Neural cell (in vitro differentiated cells): ENCODE measurements around the gene FGFBP2. TPM values are rescaled to one million over a fixed set of nuclear protein-coding genes. Genes with fewer than 3 reads are reported as not detected.

Source experiments
- H2AFZ ChIP-seq: fragments of 200-600, 300-800 bp; sonication (generic), shearing (Covaris generic); 2 replicates; pipeline ENCODE4 v1.6.0; 2014; ENCODE audit warnings: low read depth, mild to moderate bottlenecking, antibody characterized with exemption, low read length, moderate library complexity
- H3F3A ChIP-seq: fragments of 200-600 bp; shearing (Covaris generic); 2 replicates; pipeline ENCODE4 v1.6.1; 2016; ENCODE audit warnings: mild to moderate bottlenecking, moderate library complexity, mixed read lengths, antibody characterized with exemption, low read length; ENCODE audit not compliant: insufficient read depth, poor library complexity, severe bottlenecking
- H3K27ac ChIP-seq: fragments of 200-600, 300-800 bp; sonication (generic), shearing (Covaris generic); 2 replicates; pipeline ENCODE4 v1.5.1; 2014; ENCODE audit warnings: mild to moderate bottlenecking, low read length, moderate library complexity
- H3K27me3 ChIP-seq: fragments of 300-800, 200-600 bp; sonication (generic), shearing (Covaris generic); 2 replicates; pipeline ENCODE4 v1.6.0; 2014; ENCODE audit warnings: mild to moderate bottlenecking, low read depth, low read length, moderate library complexity; ENCODE audit not compliant: insufficient read depth
- H3K36me3 ChIP-seq: fragments of 300-800, 200-600 bp; sonication (generic), shearing (Covaris generic); 2 replicates; pipeline ENCODE4 v1.5.1; 2014; ENCODE audit warnings: mild to moderate bottlenecking, antibody characterized with exemption, low read length, moderate library complexity; ENCODE audit not compliant: insufficient read depth
- H3K4me2 ChIP-seq: fragments of 300-800, 200-600 bp; sonication (generic), shearing (Covaris generic); 2 replicates; pipeline ENCODE4 v1.6.0; 2014; ENCODE audit warnings: mild to moderate bottlenecking, low read length
- H3K4me3 ChIP-seq: fragments of 300-800, 200-600 bp; sonication (generic), shearing (Covaris generic); 2 replicates; pipeline ENCODE4 v1.5.1; 2014; ENCODE audit warnings: mild to moderate bottlenecking, low read length, moderate library complexity
- H3K79me2 ChIP-seq: fragments of 200-600 bp; shearing (Covaris generic); replicated peaks from 2 replicates; pipeline ENCODE4 v1.6.0; 2014; ENCODE audit warnings: mild to moderate bottlenecking, low read length, moderate library complexity; ENCODE audit not compliant: insufficient read depth
- H3K9ac ChIP-seq: fragments of 300-800, 200-600 bp; sonication (generic), shearing (Covaris generic); 2 replicates; pipeline ENCODE4 v1.6.1; 2016; ENCODE audit warnings: mild to moderate bottlenecking, low read length, mixed read lengths
- H3K9me2 ChIP-seq: fragments of 200-600 bp; shearing (Covaris generic); 2 replicates; pipeline ENCODE4 v1.6.1; 2016; ENCODE audit warnings: mild to moderate bottlenecking, low read length, mixed read lengths; ENCODE audit not compliant: insufficient read depth
- H3K9me3 ChIP-seq: fragments of 200-600, 300-800 bp; sonication (generic), shearing (Covaris generic); 2 replicates; pipeline ENCODE4 v1.6.1; 2016; ENCODE audit warnings: mild to moderate bottlenecking, mixed run types, low read length, moderate library complexity, mixed read lengths
- H4K20me1 ChIP-seq: fragments of 200-600 bp; shearing (Covaris generic); 2 replicates; pipeline ENCODE4 v1.6.1; 2016; ENCODE audit warnings: mild to moderate bottlenecking, mixed run types; ENCODE audit not compliant: insufficient read depth
- CTCF ChIP-seq: fragments of 450-650 bp; IDR thresholded peaks from 2 replicates; pipeline ENCODE4 v1.5.1; 2014; ENCODE audit warnings: antibody characterized with exemption, mild to moderate bottlenecking, moderate library complexity; ENCODE audit not compliant: poor library complexity, severe bottlenecking
- EP300 ChIP-seq: fragments of 450-650 bp; conservative IDR thresholded peaks from 2 replicates; pipeline ENCODE4 v1.6.1; 2014; ENCODE audit warnings: antibody characterized with exemption, mild to moderate bottlenecking, moderate library complexity; ENCODE audit not compliant: poor library complexity, severe bottlenecking
- EZH2 ChIP-seq: fragments of 200-600, 300-800 bp; shearing (Covaris generic), sonication (generic); IDR thresholded peaks from 2 replicates; pipeline ENCODE4 v1.6.1; 2014; ENCODE audit warnings: antibody characterized with exemption, low read length, borderline replicate concordance, mild to moderate bottlenecking; ENCODE audit not compliant: insufficient read depth, poor library complexity, severe bottlenecking
- MXI1 ChIP-seq: fragments of 450-650 bp; conservative IDR thresholded peaks from 2 replicates; pipeline ENCODE4 v1.6.1; 2014; ENCODE audit warnings: antibody characterized with exemption, mild to moderate bottlenecking; ENCODE audit not compliant: poor library complexity, severe bottlenecking
- POLR2AphosphoS5 ChIP-seq: IDR thresholded peaks from 2 replicates; pipeline ENCODE4 v1.6.1; 2012
- RAD21 ChIP-seq: fragments of 450-650 bp; conservative IDR thresholded peaks from 2 replicates; pipeline ENCODE4 v1.6.1; 2014; ENCODE audit warnings: antibody characterized with exemption, mild to moderate bottlenecking, moderate library complexity
- REST ChIP-seq: IDR thresholded peaks from 2 replicates; pipeline ENCODE4 v1.6.1; 2012; ENCODE audit warnings: borderline replicate concordance
- SMC3 ChIP-seq: fragments of 450-650 bp; conservative IDR thresholded peaks from 2 replicates; pipeline ENCODE4 v1.6.1; 2014; ENCODE audit warnings: antibody characterized with exemption, mild to moderate bottlenecking, moderate library complexity; ENCODE audit not compliant: poor library complexity
- TAF1 ChIP-seq: IDR thresholded peaks from 2 replicates; pipeline ENCODE4 v1.6.1; 2012; ENCODE audit warnings: low read depth
- polyA plus RNA-seq: library from polyadenylated mRNA; depleted of rRNA; stranded (reverse); fragments of >200 nt; gene quantifications from 2 replicates; pipeline ENCODE4 v1.2.3, GENCODE V29; 2014

The FGFBP2 gene
- polyA plus RNA-seq, 1 donor from 2014 or later, result not detected

GRCh38 chr4:16009153-16009552 lies 46.2 kb upstream of the FGFBP2 start:
- H3K4me2 ChIP-seq, result no peak overlapping the region
- H3K36me3 ChIP-seq, result no peaks in the 10 kb centered on the region
- no peaks in the 10 kb centered on the region for H3K79me2 ChIP-seq
- no peaks in the 10 kb centered on the region for H3K9me3 ChIP-seq
- no peaks in the 10 kb centered on the region for H3K27me3 ChIP-seq
- no peak overlapping the region for H3K4me3 ChIP-seq
- TF ChIP-seq EP300 (no peak), SMC3 (no peak), REST (no peak), TAF1 (no peak), MXI1 (no peak), POLR2AphosphoS5 (no peak), CTCF (no peak), EZH2 (no peak), RAD21 (no peak)
- H2AFZ ChIP-seq, result no peak overlapping the region
- H3K9me2 ChIP-seq, result no peaks in the 10 kb centered on the region
- no peaks in the 10 kb centered on the region for H4K20me1 ChIP-seq
- H3K9ac ChIP-seq, result no peak overlapping the region
- H3K27ac ChIP-seq, result no peak overlapping the region
- H3F3A ChIP-seq, result no peaks in the 10 kb centered on the region

DNA sequence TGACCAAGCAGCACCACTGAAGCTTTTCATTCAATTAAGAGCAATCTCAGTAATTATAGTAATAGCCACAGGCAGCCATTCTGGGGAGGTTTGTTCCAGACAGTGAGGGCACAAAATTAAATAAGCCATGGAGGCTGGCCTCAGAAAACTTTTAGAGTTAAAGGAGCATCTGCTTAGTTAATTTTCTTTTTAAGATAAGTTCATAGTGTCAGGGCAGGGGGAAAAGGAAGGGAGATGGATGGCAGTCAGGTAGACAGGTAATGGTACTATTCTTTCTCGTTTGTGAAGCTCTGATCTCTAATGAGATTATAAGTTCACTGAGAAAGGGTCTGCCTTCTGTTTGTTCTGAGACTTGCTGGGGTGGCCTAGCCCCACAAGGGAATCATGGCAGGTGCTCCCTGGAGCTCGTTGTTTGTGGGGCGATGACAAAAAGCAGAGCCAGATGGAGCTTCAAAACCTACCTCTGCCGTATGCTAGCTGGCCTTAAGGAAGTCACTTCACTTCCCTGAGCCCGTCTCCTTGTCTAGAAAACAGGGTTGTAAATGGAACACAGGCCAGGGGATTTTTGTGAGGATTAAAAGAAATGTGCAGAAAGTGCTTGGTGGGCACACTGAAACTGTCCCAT lies 44.6 kb upstream of the FGFBP2 start:
- no peaks in the 10 kb centered on the region for H3F3A ChIP-seq
- no peaks in the 10 kb centered on the region for H4K20me1 ChIP-seq
- H3K27me3 ChIP-seq, result no peaks in the 10 kb centered on the region
- no peaks in the 10 kb centered on the region for H3K36me3 ChIP-seq
- H3K4me2 ChIP-seq, result no peak overlapping the region
- no peaks in the 10 kb centered on the region for H3K9me2 ChIP-seq
- no peak overlapping the region for H3K4me3 ChIP-seq
- H3K27ac ChIP-seq, result no peak overlapping the region
- H3K79me2 ChIP-seq, result no peaks in the 10 kb centered on the region
- TF ChIP-seq EP300 (no peak), POLR2AphosphoS5 (no peak), SMC3 (no peak), MXI1 (no peak), TAF1 (no peak), RAD21 (no peak), CTCF (no peak), EZH2 (no peak), REST (no peak)
- no peaks in the 10 kb centered on the region for H3K9me3 ChIP-seq
- no peak overlapping the region for H2AFZ ChIP-seq
- H3K9ac ChIP-seq, result no peak overlapping the region
